ENCODE data around the gene NSA2.
A peak's percentile ranks its signal among the peaks of the same experiment; 100 is the strongest.
"Not testable (repeated sequence)": the region's sequence is repeated elsewhere in the genome, so short reads cannot be mapped to it uniquely, and the experiment has no call there.

The NSA2 gene

DNA sequence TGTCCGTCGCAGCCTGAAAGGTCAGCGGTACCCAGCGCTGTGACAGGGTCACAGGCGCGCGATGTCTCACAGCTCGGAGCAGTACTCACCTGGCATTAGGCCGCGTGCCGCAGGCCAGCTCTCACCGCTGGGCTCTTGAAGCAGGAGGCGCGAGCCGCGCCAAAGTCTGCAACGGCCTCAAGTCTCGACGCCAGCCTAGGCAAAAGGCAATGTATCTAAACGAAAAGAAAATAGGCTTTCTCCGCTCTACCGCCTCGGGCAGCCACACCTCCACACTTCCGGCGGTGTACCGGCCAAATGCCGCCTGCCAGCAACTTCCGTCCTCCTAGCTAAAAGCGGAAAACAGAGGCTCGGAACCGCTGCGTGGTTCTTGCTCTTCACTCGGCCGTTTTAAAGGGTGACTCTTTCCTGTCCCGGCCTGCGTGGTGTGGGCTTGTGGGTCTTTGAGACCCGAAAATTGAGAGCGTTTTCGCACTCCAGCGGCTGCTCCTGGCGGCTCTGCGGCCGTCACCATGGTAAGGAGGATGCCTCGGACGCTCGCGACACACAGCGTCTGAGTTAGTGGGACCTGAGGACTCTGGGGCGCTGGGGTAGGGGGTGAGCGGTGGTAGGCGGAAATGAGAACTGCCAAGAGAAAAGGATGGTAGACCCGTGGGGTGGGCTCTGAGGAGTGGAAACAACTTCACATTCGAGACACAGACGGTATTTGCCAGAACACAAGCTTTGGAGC lies at the start of gene NSA2, which contains the start of gene GFM2:
TSS of gene NSA2 (plus strand) at position 401 of the 730 bp plus-strand sequence. CDS start at position 513, 112 bp downstream.
TSS of gene GFM2 (minus strand) at position 269 of the 730 bp plus-strand sequence. CDS start 3,375 bp downstream, outside the sequence.
- DNase-seq: peak; percentile 22

DNA sequence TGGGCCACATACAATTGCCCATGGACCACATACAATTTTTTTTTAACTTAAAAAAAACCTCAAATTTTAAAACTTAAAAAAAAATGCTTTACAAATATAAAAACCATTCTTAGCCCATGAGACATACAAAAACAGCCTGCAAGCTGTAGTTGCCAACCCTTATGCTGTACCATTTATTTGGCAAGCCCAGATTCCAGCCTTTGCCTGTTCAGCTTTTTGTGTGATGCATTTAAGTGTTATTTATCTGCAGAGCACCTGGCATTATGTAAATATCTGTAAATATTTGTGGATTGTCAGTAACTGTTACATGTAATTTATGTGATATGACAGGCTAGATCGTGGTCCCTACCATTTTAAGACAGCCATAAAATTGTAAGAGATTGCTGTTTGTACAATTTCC lies 49.5 kb upstream of the NSA2 start:
- DNase-seq: no peak

DNA sequence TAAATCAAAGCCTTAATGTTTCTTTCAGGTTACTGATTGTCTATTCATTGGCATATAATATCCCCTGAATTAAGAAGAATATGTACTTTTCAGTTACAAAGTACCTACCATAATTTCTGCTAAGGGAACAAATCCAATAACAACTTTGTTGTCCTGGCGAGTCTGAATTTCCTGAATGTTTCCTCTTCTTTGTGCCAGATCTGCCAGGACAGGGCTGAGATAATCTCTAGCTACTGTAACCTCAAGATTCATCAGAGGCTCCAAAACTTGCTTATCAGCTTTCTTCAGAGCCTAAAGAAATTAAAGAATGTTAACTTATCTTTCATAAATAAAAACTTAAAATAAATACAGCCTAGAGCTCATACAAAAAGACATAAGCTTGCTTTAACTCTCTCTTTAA lies 44.8 kb upstream of the NSA2 start:
- no peak for DNase-seq

DNA sequence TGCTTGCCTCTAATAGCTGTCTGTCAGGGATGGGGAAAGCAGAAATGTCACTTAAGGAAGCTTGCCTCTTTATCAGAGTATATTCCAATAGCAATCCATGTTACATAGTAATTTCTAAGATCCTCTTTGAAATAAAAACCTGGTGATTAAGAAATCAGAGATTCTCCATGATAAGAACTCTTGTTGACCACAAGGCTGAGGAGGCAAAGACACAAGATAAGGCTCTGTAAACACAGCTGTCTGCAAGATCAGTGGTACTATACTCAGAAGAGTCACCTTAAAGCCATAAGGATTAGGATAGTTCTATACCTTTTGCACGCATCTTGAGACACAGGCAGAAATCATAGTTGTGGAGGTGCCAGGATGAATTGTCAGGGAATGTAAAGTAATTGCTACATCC lies 41.7 kb upstream of the NSA2 start:
- DNase-seq: no peak

DNA sequence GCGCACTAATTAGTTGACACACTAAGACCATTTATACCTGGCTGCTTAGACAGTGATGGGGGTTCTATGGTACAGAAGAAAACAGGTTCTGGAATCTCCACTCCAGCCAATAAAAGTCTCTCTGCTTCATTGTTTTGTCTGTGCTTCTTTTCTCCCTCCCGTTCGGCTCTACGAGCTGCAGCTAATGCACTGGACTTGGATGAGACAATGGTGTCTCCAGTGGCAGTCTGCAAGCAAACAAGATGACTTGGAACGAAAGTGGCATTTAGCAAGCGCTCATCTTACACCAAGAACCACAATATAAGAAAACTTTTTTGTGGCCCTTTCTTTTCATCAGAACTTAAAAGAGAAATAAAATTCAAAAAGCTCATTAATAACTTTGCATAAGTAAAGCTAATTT lies 30.3 kb upstream of the NSA2 start:
- no peak for DNase-seq

DNA sequence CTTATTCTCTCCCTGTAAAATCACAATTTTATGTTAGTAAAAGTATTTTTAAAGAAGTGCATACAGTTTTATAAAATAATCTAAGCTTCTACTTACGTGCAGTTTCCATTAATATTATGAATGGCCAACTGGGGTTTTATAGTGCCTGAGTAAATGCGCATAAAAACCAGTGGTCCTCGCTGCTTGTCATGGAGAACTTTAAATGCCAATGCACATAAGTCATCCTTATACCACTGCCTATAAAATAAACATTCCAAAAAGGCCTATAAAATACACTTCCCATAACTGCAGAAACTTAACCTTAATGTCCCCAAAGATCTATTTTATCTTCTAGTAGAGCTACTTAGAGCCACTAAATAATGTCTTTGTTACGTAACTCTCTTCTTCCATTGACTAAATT lies 28.6 kb upstream of the NSA2 start:
- no peak for DNase-seq

DNA sequence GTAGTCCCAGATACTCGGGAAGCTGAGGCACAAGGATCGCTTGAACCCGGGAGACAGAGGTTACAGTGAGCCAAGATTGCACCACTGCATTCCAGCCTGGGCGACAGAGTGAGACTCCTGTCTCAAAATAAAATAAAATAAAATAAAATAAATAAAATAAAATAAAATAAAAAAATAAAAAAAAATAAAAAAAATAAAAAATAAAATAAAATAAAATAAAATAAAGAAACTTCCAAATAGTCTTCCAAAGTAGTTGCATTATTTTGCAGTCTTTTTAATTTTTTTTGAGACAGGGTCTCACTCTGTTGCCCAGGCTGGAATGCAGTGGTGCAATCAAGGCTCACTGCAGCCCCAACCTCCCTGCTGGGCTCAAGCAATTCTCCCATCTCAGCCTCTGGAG lies 18.3 kb upstream of the NSA2 start:
- not testable (repeated sequence) for DNase-seq

DNA sequence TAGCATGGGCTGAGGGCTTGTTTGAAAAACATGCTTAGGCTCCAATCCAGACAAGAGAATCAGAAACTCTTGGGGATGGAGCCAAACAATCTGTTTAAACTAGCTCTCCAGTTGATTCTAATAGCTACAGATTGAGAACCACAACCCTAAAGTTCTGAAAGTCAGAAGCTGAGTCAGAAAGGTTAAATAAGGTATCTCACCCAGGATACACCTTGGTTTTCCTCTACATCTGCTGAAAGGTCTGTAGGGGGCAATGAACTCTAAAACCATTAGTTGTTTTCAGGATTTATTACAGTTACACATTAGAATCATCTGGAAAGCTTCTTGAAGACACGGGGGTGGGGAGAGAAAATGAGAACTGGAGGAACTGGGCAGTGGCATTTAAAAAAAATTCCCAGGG lies 5.8 kb upstream of the NSA2 start:
- DNase-seq: no peak

DNA sequence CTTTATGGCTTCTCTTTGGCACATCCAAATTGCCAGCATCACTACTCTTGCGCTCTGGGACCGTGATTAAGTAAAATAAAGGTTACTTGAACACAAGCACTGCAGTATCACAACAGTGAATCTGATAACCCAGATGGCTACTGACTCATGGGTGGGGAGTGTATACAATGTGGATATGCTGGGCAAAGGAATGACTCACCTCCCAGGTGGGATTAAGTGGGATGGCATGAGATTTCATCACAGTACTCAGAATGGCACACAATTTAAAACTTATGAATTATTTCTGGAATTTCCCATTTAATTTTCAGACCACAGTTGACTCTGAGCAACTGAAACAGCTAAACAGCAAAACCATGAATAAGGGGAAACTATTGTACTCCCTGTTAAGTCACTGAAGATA lies 4.5 kb upstream of the NSA2 start:
- DNase-seq: peak; percentile 14

DNA sequence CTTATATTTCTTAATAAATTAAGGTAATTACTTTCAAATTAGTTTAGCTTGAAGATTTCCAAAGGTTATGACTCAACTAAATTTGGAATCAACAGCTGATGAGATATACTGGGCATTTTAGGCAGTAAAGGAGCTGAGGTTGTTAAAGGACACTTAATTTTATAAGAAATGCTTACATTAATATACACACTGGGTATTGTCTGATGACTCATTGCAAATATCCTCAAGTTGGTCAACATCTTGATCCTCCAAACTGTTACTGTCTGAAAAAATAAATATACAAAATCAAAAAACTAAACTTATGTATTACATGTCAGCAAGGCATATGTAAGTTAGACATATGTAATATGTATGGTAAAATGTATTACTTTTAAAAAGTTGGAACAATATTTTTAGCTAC lies 3.5 kb upstream of the NSA2 start:
- DNase-seq: no peak

DNA sequence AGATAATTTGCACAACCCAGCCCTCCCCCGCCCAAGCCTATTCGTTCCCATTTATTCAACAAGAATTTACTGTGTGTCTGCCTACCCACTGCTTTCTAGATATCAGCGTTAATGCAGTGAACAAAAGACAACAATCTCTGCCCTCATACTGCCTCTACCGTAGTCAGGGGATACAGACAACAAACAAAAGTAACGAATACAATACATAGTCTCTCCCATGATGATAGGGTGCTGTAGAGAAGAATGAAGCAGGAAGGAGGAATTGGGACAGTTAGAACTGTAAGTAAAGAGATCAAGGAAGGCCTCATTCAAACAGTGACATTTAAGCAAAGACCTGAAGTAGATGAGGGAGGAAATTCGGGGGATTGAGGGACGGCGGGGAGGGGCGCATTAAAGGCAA lies 1.8 kb upstream of the NSA2 start:
- DNase-seq: no peak

DNA sequence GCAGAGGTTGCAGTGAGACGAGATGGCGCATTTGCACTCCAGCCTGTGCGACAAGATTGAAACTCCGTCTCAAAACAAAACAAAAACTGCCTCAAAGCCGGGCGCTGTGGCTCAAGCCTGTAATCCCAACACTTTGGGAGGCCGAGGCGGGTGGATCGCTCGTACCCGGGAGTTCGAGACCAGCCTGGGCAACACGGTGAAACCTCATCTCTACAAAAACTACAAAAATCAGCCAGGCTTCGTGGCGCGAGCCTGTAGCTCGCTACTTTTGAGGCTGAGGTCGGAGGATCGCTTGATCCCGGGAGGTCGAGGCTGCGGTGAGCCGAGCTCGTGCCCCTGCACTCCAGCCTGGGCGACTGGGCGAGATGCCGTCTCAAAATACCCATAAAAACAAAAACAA lies 1.1 kb upstream of the NSA2 start:
- DNase-seq: no peak

DNA sequence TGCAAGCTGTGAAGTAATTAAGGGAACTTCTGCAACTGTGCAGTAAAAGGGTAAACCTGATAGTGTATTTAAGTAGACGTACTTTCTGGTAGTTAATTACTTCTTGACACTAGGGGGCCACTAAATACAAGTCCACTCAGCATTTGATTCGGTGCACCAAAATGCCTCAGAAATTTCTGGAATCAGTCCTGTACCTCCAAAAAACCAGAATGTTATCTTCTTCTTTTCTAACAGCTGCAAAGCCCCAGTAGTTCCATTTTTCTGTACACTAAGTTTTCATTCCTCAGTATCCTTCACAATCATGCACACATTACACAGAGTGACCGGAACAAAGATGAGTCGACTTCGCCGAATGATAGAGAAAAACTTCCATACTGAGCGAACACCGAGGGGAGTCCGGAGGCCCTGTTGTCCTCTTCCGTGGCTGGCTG lies 616 bp upstream of the NSA2 start:
- DNase-seq: no peak

DNA sequence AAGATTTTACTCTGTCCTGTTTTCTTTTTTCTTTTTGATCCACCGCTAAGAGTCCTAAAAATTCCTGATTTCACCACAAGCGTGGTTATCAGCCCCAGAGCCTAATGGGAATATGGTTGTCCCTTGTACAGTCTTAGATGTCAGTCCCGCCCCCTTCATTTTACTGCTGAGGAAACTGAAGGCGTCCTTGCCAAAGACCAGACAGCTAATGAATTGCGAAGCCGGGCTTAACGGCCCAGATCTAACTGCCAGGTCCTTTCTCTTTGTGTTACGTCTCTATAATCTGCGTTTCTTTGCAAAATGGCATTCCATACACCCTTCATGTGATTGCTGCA lies 497 bp downstream of the NSA2 start:
- DNase-seq: no peak

DNA sequence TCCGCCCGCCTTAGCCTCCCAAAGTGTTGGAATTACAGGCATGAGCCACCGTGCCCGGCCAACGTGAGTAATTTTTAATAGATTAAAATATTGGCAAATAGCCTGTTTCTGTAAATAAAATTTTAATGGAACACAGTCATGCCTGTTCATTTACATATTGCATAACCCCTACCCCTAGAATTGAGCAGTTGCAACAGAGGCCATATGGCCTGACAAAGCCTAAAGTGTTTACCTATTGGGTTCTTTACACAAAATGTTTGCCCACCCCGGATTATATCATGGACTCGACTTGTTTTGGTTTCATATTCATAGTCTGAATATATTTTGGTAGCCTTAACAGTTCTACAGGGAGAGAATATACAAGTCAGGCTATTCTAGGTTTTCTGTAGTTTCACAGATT lies 5.3 kb downstream of the NSA2 start:
- no peak for DNase-seq

DNA sequence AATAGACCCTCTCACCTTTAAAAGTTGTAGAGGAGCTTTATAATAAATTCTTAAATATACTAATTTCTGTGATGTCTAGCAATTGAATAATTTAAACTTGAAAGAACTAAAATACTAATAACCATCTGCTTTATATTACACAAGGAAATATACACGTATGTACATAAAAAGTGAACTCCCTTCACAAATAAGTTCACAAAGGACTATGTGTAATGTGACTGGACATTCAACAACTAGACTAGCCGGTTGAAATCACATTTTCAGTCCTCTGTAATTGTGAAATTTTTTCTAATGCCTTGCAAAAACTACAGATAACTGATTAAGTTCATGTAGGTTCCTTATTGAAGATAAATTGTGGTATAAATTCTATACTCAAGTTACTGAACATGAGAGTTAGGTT lies 11.6 kb downstream of the NSA2 start:
- no peak for DNase-seq

DNA sequence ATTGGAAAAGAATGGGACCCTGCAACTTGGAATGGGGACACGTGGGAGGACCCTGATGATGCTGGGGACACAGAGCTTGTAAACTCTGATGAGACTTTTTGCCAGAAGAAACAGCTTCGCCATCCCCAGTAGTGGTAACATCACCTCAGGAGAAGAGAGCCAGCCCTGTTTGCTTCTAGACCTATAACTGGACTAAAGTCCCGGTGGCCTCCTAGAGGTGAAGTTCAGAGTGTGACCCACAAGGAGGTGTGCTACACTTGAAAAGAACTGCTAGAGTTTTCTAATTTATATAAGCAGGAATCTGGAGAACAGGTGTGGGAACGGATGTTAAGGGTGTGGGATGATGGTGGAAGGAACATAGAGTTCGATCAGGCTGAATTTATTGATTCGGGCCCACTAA lies 19.8 kb downstream of the NSA2 start:
- DNase-seq: no peak

DNA sequence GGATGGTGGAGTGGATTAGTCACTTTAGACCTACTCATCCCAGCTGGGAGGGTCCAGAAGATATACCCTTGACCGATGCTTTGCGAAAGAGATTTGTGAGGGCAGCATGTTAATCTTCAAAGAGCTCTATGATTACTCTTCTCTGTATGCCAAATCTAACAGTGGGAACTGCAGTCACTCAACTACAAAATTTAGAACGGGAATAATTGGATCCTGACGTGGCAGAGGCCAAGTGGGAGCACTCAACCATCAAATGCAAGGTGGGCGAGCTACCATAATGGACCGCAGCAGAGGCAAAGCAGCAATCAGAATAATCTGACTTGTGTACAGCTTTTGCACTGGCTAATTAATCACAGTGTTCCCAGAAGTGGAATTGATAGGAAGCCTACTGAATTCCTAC lies 20.4 kb downstream of the NSA2 start:
- no peak for DNase-seq

DNA sequence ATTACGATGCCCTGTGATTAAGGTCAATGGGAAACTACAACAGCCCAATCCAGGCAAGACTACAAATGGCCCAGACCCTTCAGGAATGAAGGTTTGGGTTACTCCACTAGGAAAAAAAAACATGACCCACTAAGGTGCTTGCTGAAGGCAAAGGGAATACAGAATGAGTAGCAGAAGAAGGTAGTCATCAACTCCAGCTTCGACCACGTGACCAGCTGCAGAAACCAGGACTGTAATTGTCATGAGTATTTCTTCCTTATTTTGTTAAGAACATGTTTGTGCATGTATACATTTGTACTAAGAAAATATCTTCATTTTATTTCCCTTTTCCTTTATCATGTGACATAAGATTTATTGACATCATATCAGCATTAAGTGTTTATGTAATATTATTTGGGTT lies 24.6 kb downstream of the NSA2 start:
- not testable (repeated sequence) for DNase-seq

DNA sequence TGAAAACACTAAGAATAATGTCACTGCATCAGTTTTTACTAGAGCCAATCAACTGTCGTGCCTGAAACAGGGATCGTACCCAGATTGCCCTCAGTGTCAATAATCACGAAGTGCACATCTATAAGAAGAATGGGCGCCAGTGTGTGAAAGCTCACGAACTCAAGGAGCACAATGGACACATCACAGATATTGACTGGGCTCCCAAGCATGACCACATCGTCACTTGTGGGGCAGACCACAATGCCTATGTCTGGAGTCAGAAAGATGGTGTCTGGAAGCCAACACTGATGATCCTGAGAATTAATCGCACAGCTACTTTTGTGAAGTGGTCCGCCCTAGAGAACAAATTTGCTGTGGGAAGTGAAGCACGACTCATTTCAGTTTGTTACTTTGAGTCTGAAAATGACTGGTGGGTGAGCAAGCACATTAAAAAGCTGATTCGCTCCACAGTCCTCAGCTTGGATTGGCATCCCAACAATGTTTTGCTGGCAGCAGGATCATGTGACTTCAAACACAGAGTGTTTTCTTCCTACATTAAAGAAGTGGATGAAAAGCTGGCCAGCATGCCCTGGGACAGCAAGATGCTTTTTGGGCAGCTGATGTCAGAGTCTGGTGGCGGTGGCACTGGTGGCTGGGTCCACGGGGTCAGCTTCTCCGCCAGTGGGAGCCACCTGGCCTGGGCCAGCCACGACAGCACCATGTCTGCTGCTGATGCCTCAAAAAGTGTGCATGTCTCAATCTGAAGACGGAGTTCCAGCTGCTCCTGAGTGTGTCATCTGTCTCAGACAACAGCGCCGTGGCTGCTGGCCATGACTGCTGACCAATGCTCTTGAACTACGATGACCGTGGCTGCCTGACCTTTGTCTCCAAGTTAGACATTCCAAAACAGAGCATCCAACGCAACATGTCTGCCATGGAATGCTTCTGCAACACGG lies 32.2 kb downstream of the NSA2 start:
- no peak for DNase-seq

DNA sequence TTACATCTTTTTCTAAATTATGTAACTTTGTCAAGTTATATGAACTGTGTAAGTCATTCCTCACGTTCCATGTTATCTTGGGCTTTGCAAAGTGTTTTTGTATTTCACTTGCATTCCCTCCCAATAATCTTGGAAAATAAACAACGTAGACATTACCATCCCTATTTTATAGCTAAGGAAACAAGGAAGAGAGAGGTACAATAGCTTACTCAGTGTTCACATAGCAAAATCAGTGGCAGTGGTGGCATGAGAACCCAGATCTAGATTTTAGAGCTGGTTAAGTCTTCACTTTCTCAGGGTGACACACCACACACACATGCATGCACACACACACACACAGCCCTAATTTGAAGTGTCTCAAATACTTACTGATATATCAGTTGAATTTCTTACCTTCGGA lies 34.1 kb downstream of the NSA2 start:
- no peak for DNase-seq

DNA sequence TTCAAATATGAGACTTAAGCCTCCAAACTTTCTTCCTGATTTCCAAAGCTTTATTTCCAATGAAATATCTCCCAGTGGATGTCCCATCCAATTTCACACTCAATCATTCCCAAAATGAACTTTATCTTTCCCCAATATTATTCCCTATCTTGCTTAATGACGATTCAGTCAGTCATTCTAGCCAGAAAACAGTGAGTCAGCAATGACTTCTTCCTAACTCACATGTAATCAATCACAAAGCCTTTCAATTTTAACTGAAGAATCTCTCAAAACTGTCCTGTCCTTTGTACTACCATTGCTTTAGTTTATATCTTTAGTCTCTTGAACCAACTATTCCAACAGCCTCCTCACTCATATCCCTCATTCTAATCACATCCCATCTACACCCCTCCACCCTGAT lies 34.9 kb downstream of the NSA2 start:
- no peak for DNase-seq

DNA sequence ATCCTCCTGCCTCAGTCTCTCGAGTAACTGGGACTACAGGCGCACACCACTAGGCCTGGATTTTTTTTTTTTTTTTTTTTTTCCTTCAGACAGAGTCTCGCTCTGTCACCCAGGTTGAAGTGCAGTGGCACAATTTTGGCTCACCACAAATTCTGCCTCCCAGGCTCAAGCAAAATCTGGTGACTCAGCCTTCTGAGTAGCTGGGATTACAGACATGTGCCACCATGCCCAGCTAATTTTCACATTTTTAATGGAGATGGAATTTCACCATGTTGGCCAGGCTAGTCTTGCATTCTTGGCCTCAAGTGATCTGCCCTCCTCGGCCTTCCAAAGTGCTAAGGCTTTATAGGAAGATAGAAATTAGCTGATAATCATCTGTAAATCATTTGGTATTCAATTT lies 43.9 kb downstream of the NSA2 start:
- no peak for DNase-seq

DNA sequence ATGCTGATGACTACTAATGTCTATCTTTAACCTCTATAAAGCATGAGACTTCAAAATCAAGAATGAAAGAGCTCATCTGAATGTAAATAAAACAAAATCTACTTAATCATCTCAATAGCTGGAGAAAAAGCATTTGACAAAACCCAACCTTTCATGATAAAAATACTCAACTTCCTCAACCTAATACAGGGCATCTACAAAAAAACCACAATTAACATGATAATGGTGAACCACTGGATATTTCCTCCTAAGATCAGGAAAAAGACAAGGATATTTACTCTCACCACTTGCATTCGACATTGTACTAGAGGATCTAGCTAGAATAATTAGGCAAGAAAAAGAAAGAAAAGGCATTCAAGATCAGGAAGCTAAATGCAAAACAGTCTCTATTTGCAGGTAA lies 49.8 kb downstream of the NSA2 start:
- DNase-seq: no peak

All from 8988T (cell line).